K562 (cell line): ENCODE results near the gene KAT6B.

Experiments used
- BRCA1 ChIP-seq, 2 experiments: fragments of 450-650 bp in 1 of 2; sonication (generic) in 1 of 2; formaldehyde crosslinking in 1 of 2; IDR thresholded peaks; 2 replicates each; pipeline versions ENCODE4 v1.5.0 to v1.6.1; 2017 to 2020; ENCODE audit warnings: mild to moderate bottlenecking in 1 of 2, missing genetic modification reagents in 1 of 2
- CREM ChIP-seq: IDR thresholded peaks from 2 replicates; pipeline ENCODE4 v1.6.1; 2014; ENCODE audit warnings: antibody characterized with exemption, low read depth
- CTCF ChIP-seq, 3 experiments: IDR thresholded peaks in 2 of 3; conservative IDR thresholded peaks in 1 of 3; 2 replicates each; pipeline ENCODE4 v1.5.1; 2011 to 2012; ENCODE audit warnings: low read length in 3 of 3, mild to moderate bottlenecking in 3 of 3, control low read depth in 2 of 3, improper control_type of control experiment in 1 of 3, inconsistent platforms in 1 of 3, low read depth in 1 of 3, mixed read lengths in 1 of 3, moderate library complexity in 1 of 3; ENCODE audit not compliant: insufficient read depth in 2 of 3
- ESRRA ChIP-seq: fragments of 450-650 bp; IDR thresholded peaks from 2 replicates; pipeline ENCODE4 v1.6.1; 2014; ENCODE audit warnings: low read depth, mild to moderate bottlenecking, moderate library complexity, borderline replicate concordance
- FOXJ3 ChIP-seq: sonication (generic); formaldehyde crosslinking; IDR thresholded peaks from 2 replicates; pipeline ENCODE4 v1.4.0; 2020; ENCODE audit warnings: mild to moderate bottlenecking, missing genetic modification reagents
- IRF1 ChIP-seq: sonication (generic); formaldehyde crosslinking; IDR thresholded peaks from 2 replicates; pipeline ENCODE4 v1.8.0; 2022; ENCODE audit warnings: missing genetic modification reagents, mild to moderate bottlenecking, borderline replicate concordance
- PHB2 ChIP-seq: fragments of 450-650 bp; IDR thresholded peaks from 2 replicates; pipeline ENCODE4 v1.6.1; 2017; ENCODE audit warnings: low read depth
- RAD51 ChIP-seq: fragments of 450-650 bp; IDR thresholded peaks from 2 replicates; pipeline ENCODE4 v1.7.1; 2016; ENCODE audit warnings: low read depth, mild to moderate bottlenecking, borderline replicate concordance
- SNRNP70 ChIP-seq: fragments of 200-400 bp; formaldehyde crosslinking; optimal IDR thresholded peaks from 2 replicates; pipeline ENCODE3; 2017; ENCODE audit warnings: low read depth, low read length
- TFE3 ChIP-seq: fragments of 450-650 bp; formaldehyde crosslinking; IDR thresholded peaks from 2 replicates; pipeline ENCODE4 v1.4.0; 2020; ENCODE audit warnings: mild to moderate bottlenecking, mixed read lengths
- ZNF121 ChIP-seq: sonication (generic); formaldehyde crosslinking; conservative IDR thresholded peaks from 2 replicates; pipeline ENCODE4 v1.8.0; 2022; ENCODE audit warnings: missing genetic modification reagents
- ZNF146 ChIP-seq: IDR thresholded peaks from one replicate; pipeline ENCODE4 v1.6.1; 2018; ENCODE audit warnings: missing compliant biosample characterization; ENCODE audit not compliant: unreplicated experiment

GRCh38 chr10:74875966-74876365, 49.6 kb downstream of the KAT6B start:
- TF ChIP-seq ZNF121 (no peak), BRCA1 (IDR thresholded peaks at IDR 0.05) (no peak), BRCA1 (CRISPR knock-in tag; IDR thresholded peaks at IDR 0.05) (no peak), ESRRA (no peak), CTCF (IDR thresholded peaks at IDR 0.05 in 2 of 3, conservative IDR thresholded peaks at IDR 0.05 in 1 of 3; ENCODE audit: insufficient read depth in 2 of 3, low read depth in 1 of 3, low read length in 3 of 3) (no peak), CREM (no peak), SNRNP70 (no peak), ZNF146 (CRISPR knock-in tag) (no peak), PHB2 (no peak), TFE3 (no peak), FOXJ3 (no peak), IRF1 (CRISPR knock-in tag) (no peak), RAD51 (no peak)
